Testis (tissue), 3 donors: ENCODE results near the gene TSPAN14. TPM values are rescaled to one million over a fixed set of nuclear protein-coding genes. Genes with fewer than 3 reads are reported as not detected.
A peak's percentile ranks its signal among the peaks of the same experiment; 100 is the strongest.

Experiments
- DNase-seq: peaks from one replicate; pipeline ENCODE4 v3.0.0-alpha.2; 2019
- H3K27ac ChIP-seq, 2 donors: fragments of 200-600 bp; sonication (generic); one replicate each; pipeline ENCODE4 v1.5.1; 2019
- H3K27me3 ChIP-seq: fragments of 200-600 bp; sonication (generic); one replicate; pipeline ENCODE4 v1.5.1; 2019
- H3K36me3 ChIP-seq: fragments of 200-600 bp; sonication (generic); one replicate; pipeline ENCODE4 v1.5.1; 2017; ENCODE audit warnings: low read depth; ENCODE audit errors: missing control alignments
- H3K4me1 ChIP-seq: fragments of 200-600 bp; sonication (generic); one replicate; pipeline ENCODE4 v1.5.1; 2019
- H3K4me3 ChIP-seq, 2 donors: fragments of 200-600 bp; sonication (generic); one replicate each; pipeline ENCODE4 v1.5.1; 2017 to 2019
- H3K9me3 ChIP-seq: fragments of 200-600 bp; sonication (generic); one replicate; pipeline ENCODE4 v1.5.1; 2017
- CTCF ChIP-seq, 3 experiments: fragments of 450-650 bp in 2 of 3; fragments of 200-600 bp in 1 of 3; sonication (generic) in 1 of 3; IDR thresholded peaks; one replicate each; pipeline ENCODE4 v1.5.1; 2016 to 2019; ENCODE audit warnings: antibody characterized with exemption in 3 of 3, mild to moderate bottlenecking in 2 of 3, moderate library complexity in 1 of 3
- POLR2A ChIP-seq: fragments of 450-650 bp; IDR thresholded peaks from one replicate; pipeline ENCODE4 v1.6.1; 2017; ENCODE audit warnings: antibody characterized with exemption, mild to moderate bottlenecking, moderate library complexity
- WGBS, 2 donors: methylation state at CpG; one replicate each; pipeline ENCODE4 v1.1.5; 2018; 5-methylcytosine and 5-hydroxymethylcytosine counted together
- intact Hi-C: fragments of 100-400 bp; cut with DNase I; formaldehyde crosslinking; loops from one replicate; pipeline ENCODE4 v1.15.1; 2023; ENCODE audit warnings: low total_unique reads
- polyA plus RNA-seq: library from polyadenylated mRNA; stranded (reverse); fragments of 350-450 nt; fragmentation: Illumina TruSeq; extraction: RNeasy Lipid Tissue Mini Kit (QIAGEN cat#74804); gene quantifications from one replicate; pipeline ENCODE4 v1.2.3, GENCODE V29; 2014; ENCODE audit warnings: low read depth, low replicate concordance; ENCODE audit not compliant: insufficient read depth
- total RNA-seq, 2 donors: library from RNA; depleted of rRNA; stranded (reverse); fragments of >200 nt; gene quantifications; one replicate each; pipeline ENCODE4 v1.2.3, GENCODE V29; 2016

TSPAN14 gene
- total and polyA plus RNA-seq, 3 donors from 2014 or later: 59.1 to 64.6 (median 61.4) TPM

GRCh38 chr10:80504158-80504811 is 50.2 kb downstream of the TSPAN14 start:
- H3K27ac ChIP-seq: peak overlapping the region in 1 of 2 donors; percentile 68
- H3K9me3 ChIP-seq: no peaks in the 10 kb centered on the region
- peaks cover 55% of the 10 kb centered on the region for H3K4me1 ChIP-seq
- H3K36me3 ChIP-seq: no peaks in the 10 kb centered on the region
- no peak for DNase-seq
- TF ChIP-seq POLR2A (no peak), CTCF (IDR thresholded peaks at IDR 0.05) (no peak)
- H3K27me3 ChIP-seq: no peaks in the 10 kb centered on the region
- no peak overlapping the region for H3K4me3 ChIP-seq
- 72 to 81% methylated on average over 6 to 7 of the region's 7 CpGs for WGBS, 2 donors
- intact Hi-C loops: loop anchor here (5.0 kb wide), 1 partner anchor 52 kb away; the partner anchor contains the start of gene TSPAN14

DNA sequence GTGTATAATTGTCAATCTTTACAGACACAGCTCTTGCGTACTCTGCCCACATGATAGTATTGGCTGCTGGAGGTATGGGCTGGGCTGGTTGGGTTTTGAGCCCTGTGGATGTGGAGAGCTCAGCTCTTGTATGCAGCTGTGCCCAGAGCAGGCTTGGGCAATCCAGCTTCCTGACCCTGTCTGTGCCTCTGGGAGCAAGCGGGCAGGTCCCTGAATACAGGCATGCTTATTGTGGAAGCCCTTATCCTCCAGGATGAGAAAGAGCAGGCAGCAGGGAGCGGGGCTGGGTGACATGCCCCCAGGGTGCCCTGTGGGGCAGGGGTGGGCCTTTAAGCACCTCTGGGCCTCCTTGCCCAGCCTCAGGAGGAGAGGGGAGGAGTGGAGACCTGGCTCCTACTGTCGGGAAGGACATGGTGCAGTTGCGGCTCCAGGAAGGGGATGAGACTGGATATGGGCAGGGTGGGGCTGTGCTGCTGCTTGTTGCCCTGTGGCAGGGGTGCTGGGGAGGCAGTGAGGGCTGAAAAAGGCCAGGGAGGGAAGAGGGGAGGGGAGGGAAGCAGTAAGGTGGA is 50.9 kb downstream of the TSPAN14 start:
- peaks cover 48% of the 10 kb centered on the region for H3K4me1 ChIP-seq
- DNase-seq: no peak
- intact Hi-C loops: loop anchor here (5.0 kb wide), 1 partner anchor 53 kb away; the partner anchor contains the start of gene TSPAN14
- no peaks in the 10 kb centered on the region for H3K36me3 ChIP-seq
- H3K4me3 ChIP-seq: no peak overlapping the region
- TF ChIP-seq POLR2A: no peak
- TF ChIP-seq CTCF (IDR thresholded peaks at IDR 0.05): no peak
- peak overlapping the region; percentile 12 to 68 for H3K27ac ChIP-seq
- H3K27me3 ChIP-seq: no peaks in the 10 kb centered on the region
- 77 to 81% methylated on average over 4 to 5 of the region's 5 CpGs for WGBS, 2 donors
- no peaks in the 10 kb centered on the region for H3K9me3 ChIP-seq

GRCh38 chr10:80506189-80506575 is 52.1 kb downstream of the TSPAN14 start:
- H3K4me3 ChIP-seq: no peak overlapping the region
- 86 to 89% methylated on average over 6 of the region's 6 CpGs for WGBS, 2 donors
- intact Hi-C loops: no loop called here
- H3K27me3 ChIP-seq: no peaks in the 10 kb centered on the region
- H3K9me3 ChIP-seq: no peaks in the 10 kb centered on the region
- no peak for DNase-seq
- H3K36me3 ChIP-seq: no peaks in the 10 kb centered on the region
- peaks cover 36% of the 10 kb centered on the region for H3K4me1 ChIP-seq
- no peak for TF ChIP-seq CTCF (IDR thresholded peaks at IDR 0.05)
- no peak for TF ChIP-seq POLR2A
- peak overlapping the region in 1 of 2 donors; percentile 68 for H3K27ac ChIP-seq

- Histone ChIP-seq H3K27me3 (no peaks in the 10 kb centered on the region), H3K36me3 (no peaks in the 10 kb centered on the region), H3K4me1 (peaks cover 28% of the 10 kb centered on the region), H3K4me3 (no peak overlapping the region), H3K9me3 (no peaks in the 10 kb centered on the region), H3K27ac (no peak overlapping the region)
- TF ChIP-seq CTCF (IDR thresholded peaks at IDR 0.05) (no peak), POLR2A (no peak)
- DNase-seq: no peak
- WGBS, 2 donors: 75 to 83% methylated on average over 12 to 13 of the region's 13 CpGs
- intact Hi-C loops: no loop called here
Observed at GRCh38 chr10:80506836-80507487, 52.9 kb downstream of the TSPAN14 start.
